ENCODE measurements around the gene ADRA2B.

GRCh38 chr2:96110621-96111256, 5.6 kb downstream of the ADRA2B start:
- TF ChIP-seq, protein P1, sequence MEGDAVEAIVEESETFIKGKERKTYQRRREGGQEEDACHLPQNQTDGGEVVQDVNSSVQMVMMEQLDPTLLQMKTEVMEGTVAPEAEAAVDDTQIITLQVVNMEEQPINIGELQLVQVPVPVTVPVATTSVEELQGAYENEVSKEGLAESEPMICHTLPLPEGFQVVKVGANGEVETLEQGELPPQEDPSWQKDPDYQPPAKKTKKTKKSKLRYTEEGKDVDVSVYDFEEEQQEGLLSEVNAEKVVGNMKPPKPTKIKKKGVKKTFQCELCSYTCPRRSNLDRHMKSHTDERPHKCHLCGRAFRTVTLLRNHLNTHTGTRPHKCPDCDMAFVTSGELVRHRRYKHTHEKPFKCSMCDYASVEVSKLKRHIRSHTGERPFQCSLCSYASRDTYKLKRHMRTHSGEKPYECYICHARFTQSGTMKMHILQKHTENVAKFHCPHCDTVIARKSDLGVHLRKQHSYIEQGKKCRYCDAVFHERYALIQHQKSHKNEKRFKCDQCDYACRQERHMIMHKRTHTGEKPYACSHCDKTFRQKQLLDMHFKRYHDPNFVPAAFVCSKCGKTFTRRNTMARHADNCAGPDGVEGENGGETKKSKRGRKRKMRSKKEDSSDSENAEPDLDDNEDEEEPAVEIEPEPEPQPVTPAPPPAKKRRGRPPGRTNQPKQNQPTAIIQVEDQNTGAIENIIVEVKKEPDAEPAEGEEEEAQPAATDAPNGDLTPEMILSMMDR (IDR thresholded peaks at IDR 0.05), result no peak
- TF ChIP-seq EZH2 (IDR thresholded peaks at IDR 0.05; ENCODE audit: borderline replicate concordance, insufficient read depth, low read depth, low read length, poor library complexity, severe bottlenecking), result no peak
